HepG2 (cell line): ENCODE measurements around the gene ZFHX3.

Source experiments
- ATAD3A ChIP-seq: sonication (generic); formaldehyde crosslinking; IDR thresholded peaks from 2 replicates; pipeline ENCODE4 v1.4.0; 2020; ENCODE audit warnings: missing genetic modification reagents
- ESRRA ChIP-seq: sonication (generic); formaldehyde crosslinking; IDR thresholded peaks from 2 replicates; pipeline ENCODE4 v1.5.1; 2020; ENCODE audit warnings: mild to moderate bottlenecking, low read depth, missing genetic modification reagents
- EZH2 ChIP-seq: conservative IDR thresholded peaks from 2 replicates; pipeline ENCODE4 v1.6.1; 2012; ENCODE audit warnings: mild to moderate bottlenecking, low read depth, low read length, moderate library complexity
- HNRNPL ChIP-seq: fragments of 200-400 bp; formaldehyde crosslinking; IDR thresholded peaks from 2 replicates; pipeline ENCODE4 v1.6.1; 2017; ENCODE audit warnings: mild to moderate bottlenecking, low read depth, low read length
- MAX ChIP-seq: IDR thresholded peaks from 2 replicates; pipeline ENCODE4 v1.6.1; 2012; ENCODE audit warnings: inconsistent platforms
- TAF15 ChIP-seq: fragments of 200-400 bp; formaldehyde crosslinking; IDR thresholded peaks from one replicate; pipeline ENCODE4 v1.6.1; 2018; ENCODE audit warnings: mild to moderate bottlenecking, low read depth, low read length; ENCODE audit not compliant: poor library complexity, severe bottlenecking
- ZNF138 ChIP-seq: sonication (generic); formaldehyde crosslinking; IDR thresholded peaks from 2 replicates; pipeline ENCODE4 v1.5.0; 2020; ENCODE audit warnings: mild to moderate bottlenecking, low read depth, missing genetic modification reagents
- ZNF510 ChIP-seq: sonication (generic); formaldehyde crosslinking; IDR thresholded peaks from 2 replicates; pipeline ENCODE4 v1.4.0; 2020; ENCODE audit warnings: low read depth, mild to moderate bottlenecking, missing genetic modification reagents
- ZNF766 ChIP-seq: sonication (generic); formaldehyde crosslinking; IDR thresholded peaks from 2 replicates; pipeline ENCODE4 v1.5.0; 2020; ENCODE audit warnings: missing genetic modification reagents, borderline replicate concordance
- ZSCAN25 ChIP-seq: sonication (generic); formaldehyde crosslinking; IDR thresholded peaks from 2 replicates; pipeline ENCODE4 v1.8.0; 2022; ENCODE audit warnings: mild to moderate bottlenecking, missing genetic modification reagents

- TF ChIP-seq ZNF138 (no peak), EZH2 (no peak), ZSCAN25 (no peak), ESRRA (CRISPR knock-in tag) (no peak), MAX (peak; percentile 92), HNRNPL (no peak), ZNF510 (CRISPR knock-in tag) (no peak), TAF15 (no peak), ATAD3A (CRISPR knock-in tag) (no peak), ZNF766 (CRISPR knock-in tag) (no peak)
These were observed 71.4 kb downstream of the ZFHX3 start for GRCh38 chr16:72976438-72977064.
